Mesothelial cell of epicardium (in vitro differentiated cells): ENCODE results near the gene KCNJ4. TPM values are rescaled to one million over a fixed set of nuclear protein-coding genes. Genes with fewer than 3 reads are reported as not detected.
A peak's percentile ranks its signal among the peaks of the same experiment; 100 is the strongest.

Experiments used
- DNase-seq, 2 experiments: peaks; one replicate each; pipeline ENCODE4 v3.0.0; 2021; ENCODE audit warnings: low spot score in 2 of 2; ENCODE audit not compliant: unreplicated experiment in 2 of 2
- H3K27ac Mint-ChIP-seq: 2 replicates; pipeline ENCODE4 v1.8.0; 2021; ENCODE audit warnings: mixed read lengths
- H3K27me3 Mint-ChIP-seq: 2 replicates; pipeline ENCODE4 v1.8.0; 2021; ENCODE audit warnings: low read depth, mixed read lengths
- H3K36me3 Mint-ChIP-seq: 2 replicates; pipeline ENCODE4 v1.8.0; 2021; ENCODE audit warnings: mixed read lengths
- H3K4me1 Mint-ChIP-seq: 2 replicates; pipeline ENCODE4 v1.8.0; 2021; ENCODE audit warnings: mixed read lengths
- H3K4me3 Mint-ChIP-seq: 2 replicates; pipeline ENCODE4 v1.8.0; 2021; ENCODE audit warnings: mild to moderate bottlenecking, moderate library complexity, mixed read lengths
- H3K9me3 Mint-ChIP-seq: 2 replicates; pipeline ENCODE4 v1.8.0; 2021; ENCODE audit warnings: mixed read lengths
- total RNA-seq: library from RNA; stranded (reverse); gene quantifications from 3 replicates; pipeline ENCODE4 v1.2.1, GENCODE V29; 2021
- TF ChIP-seq, protein P1 (sequence below): fragments of 200-600 bp; sonication (generic); IDR thresholded peaks from one replicate; pipeline ENCODE4 v1.5.0; 2021; ENCODE audit warnings: antibody characterized with exemption; ENCODE audit not compliant: unreplicated experiment

Gene KCNJ4
- total RNA-seq, 1 donor from 2014 or later: 2.6 TPM

DNA sequence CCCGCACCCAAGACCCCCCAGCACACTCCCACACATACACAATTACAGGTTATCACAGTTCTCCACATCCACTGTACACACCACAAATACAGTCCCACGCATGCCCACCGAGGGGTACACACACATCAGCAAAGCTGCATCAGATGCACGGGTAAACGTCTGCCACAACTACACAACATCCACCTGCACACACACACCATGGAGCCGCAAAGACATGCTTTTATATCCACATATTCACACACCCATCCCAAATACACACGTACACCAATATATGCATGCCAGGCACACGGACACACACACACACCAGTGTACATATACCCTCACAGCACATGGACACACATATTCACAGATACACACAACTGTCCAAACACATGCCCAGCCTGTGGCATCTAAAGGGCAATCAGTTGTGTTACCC lies 5.4 kb upstream of the KCNJ4 start:
- TF ChIP-seq, protein P1, sequence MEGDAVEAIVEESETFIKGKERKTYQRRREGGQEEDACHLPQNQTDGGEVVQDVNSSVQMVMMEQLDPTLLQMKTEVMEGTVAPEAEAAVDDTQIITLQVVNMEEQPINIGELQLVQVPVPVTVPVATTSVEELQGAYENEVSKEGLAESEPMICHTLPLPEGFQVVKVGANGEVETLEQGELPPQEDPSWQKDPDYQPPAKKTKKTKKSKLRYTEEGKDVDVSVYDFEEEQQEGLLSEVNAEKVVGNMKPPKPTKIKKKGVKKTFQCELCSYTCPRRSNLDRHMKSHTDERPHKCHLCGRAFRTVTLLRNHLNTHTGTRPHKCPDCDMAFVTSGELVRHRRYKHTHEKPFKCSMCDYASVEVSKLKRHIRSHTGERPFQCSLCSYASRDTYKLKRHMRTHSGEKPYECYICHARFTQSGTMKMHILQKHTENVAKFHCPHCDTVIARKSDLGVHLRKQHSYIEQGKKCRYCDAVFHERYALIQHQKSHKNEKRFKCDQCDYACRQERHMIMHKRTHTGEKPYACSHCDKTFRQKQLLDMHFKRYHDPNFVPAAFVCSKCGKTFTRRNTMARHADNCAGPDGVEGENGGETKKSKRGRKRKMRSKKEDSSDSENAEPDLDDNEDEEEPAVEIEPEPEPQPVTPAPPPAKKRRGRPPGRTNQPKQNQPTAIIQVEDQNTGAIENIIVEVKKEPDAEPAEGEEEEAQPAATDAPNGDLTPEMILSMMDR: no peak
- Mint-ChIP-seq H3K27ac (no peak overlapping the region), H3K4me1 (peaks cover 40% of the 10 kb centered on the region), H3K9me3 (no peaks in the 10 kb centered on the region), H3K36me3 (no peaks in the 10 kb centered on the region), H3K4me3 (no peak overlapping the region), H3K27me3 (peaks cover 25% of the 10 kb centered on the region)
- no peak for DNase-seq

GRCh38 chr22:38456841-38457699 lies 2.1 kb upstream of the KCNJ4 start:
- Mint-ChIP-seq H3K27ac (peak overlapping the region; percentile 64), H3K36me3 (no peaks in the 10 kb centered on the region), H3K27me3 (peaks cover 46% of the 10 kb centered on the region), H3K4me3 (peak overlapping the region; percentile 69), H3K9me3 (no peaks in the 10 kb centered on the region), H3K4me1 (peaks cover 41% of the 10 kb centered on the region)
- DNase-seq: no peak
- TF ChIP-seq, protein P1: no peak

DNA sequence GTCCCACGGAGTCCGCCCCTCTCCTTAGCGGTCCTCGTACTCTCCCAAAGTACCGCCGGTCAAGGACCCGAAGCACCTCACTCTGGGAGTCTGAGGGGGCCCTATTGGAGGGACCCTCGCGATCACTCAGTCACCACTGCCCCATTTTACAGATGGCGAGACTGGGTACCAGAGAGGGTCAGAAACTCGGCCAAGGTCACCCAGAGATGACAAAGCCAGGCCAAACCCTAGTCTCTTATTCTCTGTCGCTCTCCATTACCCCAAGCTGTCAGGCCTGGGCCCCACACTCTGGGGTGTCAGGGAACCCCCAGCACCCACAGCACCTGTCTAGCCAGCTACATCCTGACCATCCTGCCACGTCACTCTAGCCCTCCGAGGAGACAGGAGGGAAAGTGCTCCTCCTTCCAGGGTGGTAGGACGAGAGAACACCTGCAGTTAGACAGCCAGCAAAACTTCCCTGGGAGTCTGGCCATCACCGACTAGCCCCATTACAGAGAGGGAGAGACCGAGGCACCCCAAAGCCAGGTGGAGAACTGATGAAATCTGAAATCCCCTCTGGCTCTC lies 1.4 kb upstream of the KCNJ4 start:
- Mint-ChIP-seq H3K4me1 (peaks cover 34% of the 10 kb centered on the region), H3K27ac (peak overlapping the region; percentile 64)
- no peak for DNase-seq

GRCh38 chr22:38455530-38456271 lies 702 bp upstream of the KCNJ4 start:
- TF ChIP-seq, protein P1: no peak
- peaks cover 48% of the 10 kb centered on the region for H3K27me3 Mint-ChIP-seq
- DNase-seq: peak; percentile 52 to 69
- H3K9me3 Mint-ChIP-seq: no peaks in the 10 kb centered on the region
- peak overlapping the region; percentile 69 for H3K4me3 Mint-ChIP-seq
- H3K27ac Mint-ChIP-seq: no peak overlapping the region
- H3K4me1 Mint-ChIP-seq: peaks cover 32% of the 10 kb centered on the region
- H3K36me3 Mint-ChIP-seq: no peaks in the 10 kb centered on the region

More for the DNA sequence above, 1.4 kb upstream of the KCNJ4 start:
- Mint-ChIP-seq H3K36me3 (no peaks in the 10 kb centered on the region), H3K27me3 (peaks cover 44% of the 10 kb centered on the region), H3K9me3 (no peaks in the 10 kb centered on the region), H3K4me3 (peak overlapping the region; percentile 69)
- TF ChIP-seq, protein P1: no peak

GRCh38 chr22:38454353-38455075 lies 485 bp downstream of the KCNJ4 start:
- no peaks in the 10 kb centered on the region for H3K36me3 Mint-ChIP-seq
- H3K4me1 Mint-ChIP-seq: peaks cover 32% of the 10 kb centered on the region
- no peaks in the 10 kb centered on the region for H3K9me3 Mint-ChIP-seq
- H3K27me3 Mint-ChIP-seq: peaks cover 53% of the 10 kb centered on the region
- H3K4me3 Mint-ChIP-seq: peak overlapping the region; percentile 71
- DNase-seq: no peak
- no peak overlapping the region for H3K27ac Mint-ChIP-seq
- TF ChIP-seq, protein P1: no peak
